H1 (cell line): ENCODE measurements around the gene ACYP1. TPM values are rescaled to one million over a fixed set of nuclear protein-coding genes. Genes with fewer than 3 reads are reported as not detected.

Experiments used
- CTCF ChIA-PET: fragments of 300-600 bp; sonication (Branson Sonifier 250); formaldehyde crosslinking; loops from one replicate; lab custom pipeline; 2021; ENCODE audit not compliant: partially characterized antibody; lab: Charles Lee
- POLR2A ChIA-PET: fragments of 300-600 bp; sonication (Branson Sonifier 250); formaldehyde crosslinking; loops from one replicate; lab custom pipeline; 2021; ENCODE audit warnings: inconsistent platforms; ENCODE audit not compliant: partially characterized antibody; lab: Charles Lee
- DNase-seq, 2 experiments: peaks; one replicate each; pipeline versions ENCODE4 v3.0.0 to v3.0.0-alpha.2; 2010 to 2022; ENCODE audit warnings: low spot score in 2 of 2, low read depth in 1 of 2, mixed read lengths in 1 of 2
- FAIRE-seq: peaks from 2 replicates; lab custom pipeline; 2011; peaks lifted over from hg19 to GRCh38; lab: Jason Lieb, UNC
- H2AFZ ChIP-seq: 2 replicates; pipeline ENCODE4 v1.8.1; 2012; ENCODE audit warnings: low read length, inconsistent platforms
- H2AK5ac ChIP-seq: 2 replicates; pipeline ENCODE4 v1.6.1; 2013; ENCODE audit warnings: low read depth, low read length
- H2BK120ac ChIP-seq: replicated peaks from 2 replicates; pipeline ENCODE3; 2013; ENCODE audit warnings: low read depth, low read length, inconsistent platforms
- H2BK12ac ChIP-seq: 2 replicates; pipeline ENCODE4 v1.6.1; 2013; ENCODE audit warnings: low read depth, low read length
- H2BK15ac ChIP-seq: 2 replicates; pipeline ENCODE4 v1.6.1; 2013; ENCODE audit warnings: low read length
- H2BK20ac ChIP-seq: 2 replicates; pipeline ENCODE4 v1.6.1; 2013; ENCODE audit warnings: low read length
- H2BK5ac ChIP-seq: 2 replicates; pipeline ENCODE4 v1.6.1; 2013; ENCODE audit warnings: low read depth, low read length
- H3K14ac ChIP-seq: 2 replicates; pipeline ENCODE4 v1.6.1; 2013; ENCODE audit warnings: inconsistent platforms; ENCODE audit not compliant: insufficient read length
- H3K18ac ChIP-seq: 2 replicates; pipeline ENCODE4 v1.6.1; 2013; ENCODE audit warnings: low read length; ENCODE audit errors: extremely low read depth
- H3K23ac ChIP-seq: 2 replicates; pipeline ENCODE4 v1.6.1; 2013; ENCODE audit warnings: inconsistent platforms; ENCODE audit not compliant: insufficient read length
- H3K23me2 ChIP-seq: 2 replicates; pipeline ENCODE4 v1.6.1; 2013; ENCODE audit warnings: low read depth, low read length
- H3K27ac ChIP-seq: 2 replicates; pipeline ENCODE4 v1.6.1; 2011; ENCODE audit warnings: low read depth, low read length, inconsistent platforms
- H3K27me3 ChIP-seq, 4 experiments: replicated peaks in 1 of 4; 1 replicate in 1 of 4; 2 replicates in 3 of 4; pipeline versions ENCODE4 v1.6.1 to v1.8.1; 2011 to 2013; ENCODE audit warnings: low read length in 3 of 4, mild to moderate bottlenecking in 3 of 4, inconsistent platforms in 2 of 4, mixed read lengths in 2 of 4, moderate library complexity in 1 of 4; ENCODE audit not compliant: control insufficient read depth in 3 of 4, insufficient read depth in 3 of 4; ENCODE audit errors: extremely low read depth in 1 of 4
- H3K36me3 ChIP-seq, 4 experiments: 2 replicates each; pipeline versions ENCODE4 v1.6.1 to v1.8.1; 2011 to 2013; ENCODE audit warnings: mild to moderate bottlenecking in 4 of 4, low read length in 3 of 4, moderate library complexity in 2 of 4, control low read depth in 1 of 4, inconsistent platforms in 1 of 4; ENCODE audit not compliant: insufficient read depth in 4 of 4, control insufficient read depth in 2 of 4
- H3K4ac ChIP-seq: replicated peaks from 2 replicates; pipeline ENCODE3; 2013; ENCODE audit warnings: low read length, low read depth, mixed read lengths, inconsistent platforms; ENCODE audit not compliant: insufficient read length
- H3K4me1 ChIP-seq, 4 experiments: replicated peaks in 1 of 4; 1 replicate in 1 of 4; 2 replicates in 3 of 4; pipeline versions ENCODE4 v1.6.1 to v1.8.1; 2011 to 2013; ENCODE audit warnings: low read length in 3 of 4, inconsistent platforms in 2 of 4, mixed read lengths in 1 of 4; ENCODE audit not compliant: insufficient read depth in 4 of 4, control insufficient read depth in 3 of 4
- H3K4me2 ChIP-seq, 2 experiments: 2 replicates each; pipeline versions ENCODE4 v1.6.1 to v1.8.1; 2011 to 2013; ENCODE audit warnings: low read depth in 2 of 2, low read length in 2 of 2, control low read depth in 1 of 2, inconsistent platforms in 1 of 2, mild to moderate bottlenecking in 1 of 2; ENCODE audit not compliant: insufficient read depth in 1 of 2
- H3K4me3 ChIP-seq, 4 experiments: fragments of 200-600, 300-600 bp in 1 of 4; sonication (generic), shearing (Covaris generic), sonication (Bioruptor Twin) in 1 of 4; 2 replicates each; pipeline versions ENCODE4 v1.5.1 to v1.8.1; 2011 to 2016; ENCODE audit warnings: low read length in 4 of 4, low read depth in 3 of 4, control low read depth in 2 of 4, inconsistent platforms in 2 of 4, mild to moderate bottlenecking in 2 of 4, mixed read lengths in 1 of 4, moderate library complexity in 1 of 4; ENCODE audit not compliant: insufficient read depth in 2 of 4; ENCODE audit errors: extremely low read depth in 1 of 4
- H3K56ac ChIP-seq: replicated peaks from 2 replicates; pipeline ENCODE3; 2013; ENCODE audit warnings: low read depth, mild to moderate bottlenecking, mixed read lengths, low read length, inconsistent platforms; ENCODE audit not compliant: insufficient read length
- H3K79me1 ChIP-seq: 2 replicates; pipeline ENCODE4 v1.6.1; 2013; ENCODE audit warnings: low read depth, low read length, control low read depth
- H3K79me2 ChIP-seq, 2 experiments: 2 replicates each; pipeline versions ENCODE4 v1.6.1 to v1.8.1; 2012 to 2013; ENCODE audit warnings: low read length in 2 of 2, mild to moderate bottlenecking in 2 of 2, inconsistent platforms in 1 of 2; ENCODE audit not compliant: insufficient read depth in 2 of 2, control insufficient read depth in 1 of 2
- H3K9ac ChIP-seq, 4 experiments: replicated peaks in 1 of 4; 1 replicate in 1 of 4; 2 replicates in 3 of 4; pipeline versions ENCODE4 v1.6.1 to v1.8.1; 2011 to 2013; ENCODE audit warnings: low read depth in 3 of 4, low read length in 3 of 4, control low read depth in 2 of 4, mild to moderate bottlenecking in 2 of 4, moderate library complexity in 2 of 4, inconsistent platforms in 1 of 4; ENCODE audit errors: extremely low read depth in 1 of 4
- H3K9me3 ChIP-seq, 2 experiments: 2 replicates each; pipeline versions ENCODE4 v1.6.1 to v1.8.1; 2012 to 2013; ENCODE audit warnings: mild to moderate bottlenecking in 2 of 2, moderate library complexity in 2 of 2, control low read depth in 1 of 2, inconsistent platforms in 1 of 2, low read depth in 1 of 2, low read length in 1 of 2, mixed read lengths in 1 of 2; ENCODE audit not compliant: insufficient read depth in 2 of 2
- H4K20me1 ChIP-seq, 2 experiments: replicated peaks in 1 of 2; 2 replicates each; pipeline versions ENCODE3 to v1.8.1; 2011 to 2013; ENCODE audit warnings: inconsistent platforms in 2 of 2, low read length in 2 of 2, mild to moderate bottlenecking in 1 of 2; ENCODE audit not compliant: insufficient read depth in 2 of 2, control insufficient read depth in 1 of 2
- H4K5ac ChIP-seq: 2 replicates; pipeline ENCODE4 v1.6.1; 2013; ENCODE audit warnings: low read length, low read depth, mixed read lengths, inconsistent platforms; ENCODE audit not compliant: insufficient read length
- H4K8ac ChIP-seq: 2 replicates; pipeline ENCODE4 v1.8.0; 2013; ENCODE audit warnings: mild to moderate bottlenecking, moderate library complexity, low read length, inconsistent platforms; ENCODE audit not compliant: insufficient read depth; ENCODE audit errors: extremely low read depth
- H4K91ac ChIP-seq: replicated peaks from 2 replicates; pipeline ENCODE3; 2013; ENCODE audit warnings: low read length, mixed read lengths, inconsistent platforms; ENCODE audit not compliant: insufficient read length
- BCL11A ChIP-seq, 2 experiments: IDR thresholded peaks; one replicate each; pipeline ENCODE4 v1.6.1; 2011; ENCODE audit warnings: low read depth in 2 of 2, low read length in 2 of 2, mild to moderate bottlenecking in 2 of 2
- CEBPB ChIP-seq: IDR thresholded peaks from 2 replicates; pipeline ENCODE4 v1.6.1; 2012; ENCODE audit warnings: low read depth, low read length
- CHD1 ChIP-seq: IDR thresholded peaks from 2 replicates; pipeline ENCODE4 v1.6.1; 2012; ENCODE audit warnings: low read depth, low read length, improper control_type of control experiment
- CREB1 ChIP-seq: IDR thresholded peaks from 2 replicates; pipeline ENCODE4 v1.6.1; 2012; ENCODE audit warnings: inconsistent platforms
- GABPA ChIP-seq: IDR thresholded peaks from 2 replicates; pipeline ENCODE4 v1.6.1; 2011; ENCODE audit warnings: mild to moderate bottlenecking, low read length, moderate library complexity, borderline replicate concordance; ENCODE audit not compliant: insufficient read depth
- KDM5A ChIP-seq: fragments of 200-600 bp; IDR thresholded peaks from 2 replicates; pipeline ENCODE4 v1.7.1; 2012; ENCODE audit warnings: mild to moderate bottlenecking, low read length, inconsistent platforms, mixed read lengths
- MAFK ChIP-seq: IDR thresholded peaks from 2 replicates; pipeline ENCODE4 v1.6.1; 2012; ENCODE audit warnings: low read depth, mild to moderate bottlenecking, improper control_type of control experiment, low read length
- NANOG ChIP-seq: IDR thresholded peaks from 2 replicates; pipeline ENCODE4 v1.6.1; 2011; ENCODE audit warnings: low read length, low read depth, mild to moderate bottlenecking, inconsistent platforms; ENCODE audit not compliant: insufficient read depth, poor library complexity, severe bottlenecking
- POLR2AphosphoS5 ChIP-seq: IDR thresholded peaks from 2 replicates; pipeline ENCODE4 v1.6.1; 2011; ENCODE audit warnings: low read depth, low read length
- RFX5 ChIP-seq: IDR thresholded peaks from 2 replicates; pipeline ENCODE4 v1.6.1; 2011; ENCODE audit warnings: low read depth, low read length, improper control_type of control experiment, borderline replicate concordance
- RNF2 ChIP-seq: fragments of 200-900, 300-1000 bp; sonication (generic); IDR thresholded peaks from 2 replicates; pipeline ENCODE4 v1.7.1; 2016; ENCODE audit warnings: borderline replicate concordance, low read depth, mild to moderate bottlenecking, antibody characterized with exemption, low read length; ENCODE audit not compliant: poor library complexity, severe bottlenecking; ENCODE audit errors: missing control alignments
- SIN3A ChIP-seq, 2 experiments: IDR thresholded peaks in 1 of 2; conservative IDR thresholded peaks in 1 of 2; 2 replicates each; pipeline ENCODE4 v1.6.1; 2011 to 2012; ENCODE audit warnings: low read length in 2 of 2, improper control_type of control experiment in 1 of 2, low read depth in 1 of 2, mild to moderate bottlenecking in 1 of 2
- SUZ12 ChIP-seq: fragments of 200-600 bp; sonication (generic); IDR thresholded peaks from 2 replicates; pipeline ENCODE4 v1.6.1; 2012; ENCODE audit warnings: mild to moderate bottlenecking, inconsistent platforms, low read length, moderate library complexity, mixed read lengths
- TAF1 ChIP-seq: IDR thresholded peaks from 2 replicates; pipeline ENCODE4 v1.6.1; 2011; ENCODE audit warnings: mild to moderate bottlenecking, low read depth, low read length
- TEAD4 ChIP-seq: IDR thresholded peaks from 2 replicates; pipeline ENCODE4 v1.6.1; 2012; ENCODE audit warnings: low read depth, low read length, inconsistent platforms, mixed read lengths
- WGBS, 2 experiments: shearing (Covaris generic) in 1 of 2; methylation state at CpG; one replicate each; pipeline versions ENCODE4 v1.1.6 to v1.1.7; 2013 to 2015; ENCODE audit warnings: low lambda C conversion rate in 2 of 2, mixed read lengths in 2 of 2, inconsistent platforms in 1 of 2, low coverage in 1 of 2, missing lambda C conversion rate in 1 of 2; ENCODE audit not compliant: insufficient replicate concordance in 2 of 2, insufficient coverage in 1 of 2, insufficient read length in 1 of 2; ENCODE audit errors: extremely low coverage in 1 of 2, missing lambda C conversion rate in 1 of 2; 5-methylcytosine and 5-hydroxymethylcytosine counted together
- polyA plus RNA-seq, 7 experiments: library from polyadenylated mRNA; depleted of rRNA in 3 of 7; stranded (reverse) in 5 of 7; unstranded in 2 of 7; fragments of >200 nt in 5 of 7; fragments of 200-250 nt in 2 of 7; gene quantifications; 1 replicate in 5 of 7; 2 replicates in 1 of 7; 4 replicates in 1 of 7; pipeline versions ENCODE4 v1.2.1 to v1.2.3, GENCODE V29; 2011 to 2013; ENCODE audit warnings: missing spikeins in 2 of 7, mixed read lengths in 2 of 7
- total RNA-seq: library from RNA; stranded (reverse); fragmentation: NEBNext Ultra II Directional; extraction: Animal tissue kit (Norgen Biotek cat#: 25700); gene quantifications from 2 replicates; pipeline ENCODE4 v1.2.1, GENCODE V29; 2021

ACYP1 gene
- total and polyA plus RNA-seq, 2 of the 8 experiments (the other 6 are each of a cell fraction or from before 2014, with no cell fraction given) = 22.3 to 24.8 TPM

DNA sequence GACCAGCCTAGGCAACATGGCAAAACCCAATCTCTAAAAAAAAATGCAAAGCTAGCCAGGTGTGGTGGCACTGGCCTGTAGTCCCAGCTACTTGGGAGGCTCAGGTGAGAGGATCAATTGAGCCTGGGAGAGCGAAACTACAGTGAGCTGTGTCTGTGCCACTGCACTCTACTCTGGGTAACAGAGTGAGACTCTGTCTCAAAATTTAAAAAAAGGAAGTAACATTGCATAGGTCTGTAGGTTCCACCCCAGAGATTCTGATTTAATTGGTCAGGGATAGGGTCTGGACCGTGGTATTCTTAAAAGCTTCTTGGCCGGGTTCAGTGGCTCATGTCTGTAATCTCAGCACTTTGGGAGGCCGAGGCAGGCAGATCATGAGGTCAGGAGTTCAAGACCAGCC is 31.9 kb upstream of the ACYP1 start:
- Histone ChIP-seq H4K5ac (no peak overlapping the region), H3K9ac (no peak overlapping the region), H2BK12ac (no peak overlapping the region), H3K56ac (no peak overlapping the region), H2BK120ac (no peak overlapping the region), H4K20me1 (no peaks in the 10 kb centered on the region), H2BK15ac (no peak overlapping the region), H3K4me1 (no peaks in the 10 kb centered on the region; a peak in 2 of 7 replicates), H2BK5ac (no peak overlapping the region), H3K9me3 (no peaks in the 10 kb centered on the region), H4K91ac (no peak overlapping the region), H3K79me2 (no peaks in the 10 kb centered on the region), H2AFZ (no peak overlapping the region), H3K14ac (no peak overlapping the region), H2BK20ac (no peak overlapping the region), H4K8ac (no peak overlapping the region), H3K27me3 (no peaks in the 10 kb centered on the region), H3K79me1 (no peaks in the 10 kb centered on the region), H3K4me3 (no peak overlapping the region), H3K23me2 (no peaks in the 10 kb centered on the region; the same call in 1 of the 2 replicates), H3K23ac (no peak overlapping the region), H3K36me3 (peaks cover 0 to 57% (median 22%) of the 10 kb centered on the region in 4 experiments; a peak in 6 of 8 replicates), H3K27ac (no peak overlapping the region), H3K18ac (no peak overlapping the region), H3K4ac (no peak overlapping the region), H3K4me2 (no peak overlapping the region), H2AK5ac (no peak overlapping the region)
- POLR2A ChIA-PET = interaction anchor here (1.0 kb wide), 1 partner anchor 17 kb away, joined by 3 read pairs; no protein-coding TSS in a partner anchor
- 88% methylated on average over 4 of the region's 4 CpGs; no CpG with 5 or more reads in 1 of the 2 experiments for WGBS, 2 experiments
- FAIRE-seq (no peak), DNase-seq (no peak)
- CTCF ChIA-PET = interaction anchor here (0.7 to 0.9 kb wide), 4 partner anchors 30 to 266 kb away, joined by 3 to 4 read pairs (median 4); no protein-coding TSS in a partner anchor
- TF ChIP-seq KDM5A (no peak), CREB1 (no peak), BCL11A (IDR thresholded peaks at IDR 0.05; ENCODE audit: low read depth in 2 of 2, low read length in 2 of 2) (no peak), CHD1 (no peak), SIN3A (conservative IDR thresholded peaks at IDR 0.05 in 1 of 2, IDR thresholded peaks at IDR 0.05 in 1 of 2; ENCODE audit: low read depth in 1 of 2, low read length in 2 of 2) (no peak), MAFK (no peak), CEBPB (no peak), RNF2 (no peak), SUZ12 (no peak), GABPA (no peak), NANOG (no peak), TAF1 (no peak), TEAD4 (no peak), POLR2AphosphoS5 (no peak), RFX5 (no peak)
